Aorta (tissue), 5 donors: ENCODE measurements around the gene FARP1. TPM values are rescaled to one million over a fixed set of nuclear protein-coding genes. Genes with fewer than 3 reads are reported as not detected.

Source experiments
- ATAC-seq: fragments of 200-7000 bp; cut with Tn5 transposase; one replicate; pipeline ENCODE4 v1.9.1; 2022; ENCODE audit warnings: moderate library complexity; ENCODE audit not compliant: low FRiP score
- DNase-seq, 2 donors: peaks; one replicate each; pipeline ENCODE4 v3.0.0-alpha.2; 2020
- H3K27ac ChIP-seq, 2 donors: one replicate each; pipeline ENCODE4 v1.5.1; 2013; ENCODE audit warnings: low read length in 2 of 2, mild to moderate bottlenecking in 2 of 2, moderate library complexity in 2 of 2, control low read depth in 1 of 2, inconsistent platforms in 1 of 2, low read depth in 1 of 2
- H3K27me3 ChIP-seq, 2 donors: one replicate each; pipeline ENCODE4 v1.6.1; 2013; ENCODE audit warnings: control low read depth in 1 of 2, low read length in 1 of 2, mild to moderate bottlenecking in 1 of 2, moderate library complexity in 1 of 2; ENCODE audit not compliant: insufficient read depth in 2 of 2, control insufficient read depth in 1 of 2
- H3K36me3 ChIP-seq, 2 donors: one replicate each; pipeline ENCODE4 v1.6.1; 2013; ENCODE audit warnings: control low read depth in 1 of 2, low read length in 1 of 2, mild to moderate bottlenecking in 1 of 2; ENCODE audit not compliant: insufficient read depth in 2 of 2, control insufficient read depth in 1 of 2
- H3K4me1 ChIP-seq, 2 donors: one replicate each; pipeline ENCODE4 v1.6.1; 2013; ENCODE audit warnings: low read length in 2 of 2, control low read depth in 1 of 2, mild to moderate bottlenecking in 1 of 2, moderate library complexity in 1 of 2; ENCODE audit not compliant: insufficient read depth in 2 of 2, control insufficient read depth in 1 of 2
- H3K4me3 ChIP-seq, 2 donors: one replicate each; pipeline ENCODE4 v1.5.1; 2013; ENCODE audit warnings: low read length in 2 of 2, control low read depth in 1 of 2, mild to moderate bottlenecking in 1 of 2
- H3K9me3 ChIP-seq: one replicate; pipeline ENCODE4 v1.6.1; 2013; ENCODE audit warnings: mild to moderate bottlenecking, low read length; ENCODE audit not compliant: control insufficient read depth
- WGBS, 2 donors: extraction: QIAGEN DNeasy Blood & Tissue Kit; methylation state at CpG; one replicate each; pipeline ENCODE4 v1.1.7; 2013; 5-methylcytosine and 5-hydroxymethylcytosine counted together
- intact Hi-C, 2 donors: fragments of 100-400 bp; cut with DNase I; formaldehyde crosslinking; loops; one replicate each; pipeline versions ENCODE4 v1.14.2 to v1.15.0; 2022
- polyA plus RNA-seq, 2 donors: library from polyadenylated mRNA; stranded (reverse); fragments of 200-250 nt; gene quantifications; one replicate each; pipeline ENCODE4 v1.2.3, GENCODE V29; 2013
- total RNA-seq, 2 donors: library from RNA; stranded (reverse); fragmentation: NEBNext Ultra II Directional; extraction: Animal tissue kit (Norgen Biotek cat#: 25700); gene quantifications; one replicate each; pipeline ENCODE4 v1.2.1, GENCODE V29; 2021
- donor health status: healthy with polysubstance abuse.
- donor health status: Bipolar disorder and iron deficiency.
- donor health status: DM: no; HTN: no; CAD: no.
- donor health status: DM: no; HTN: no; CAD: no.
- donor health status: DM: yes; HTN: yes; CAD: no.

FARP1 gene
- total and polyA plus RNA-seq, 4 donors, result 3.3 to 41.7 (median 23.7) TPM

GRCh38 chr13:98276486-98276885 lies 133.6 kb downstream of the FARP1 start:
- Histone ChIP-seq H3K4me1 (no peaks in the 10 kb centered on the region), H3K9me3 (peaks cover 2% of the 10 kb centered on the region), H3K4me3 (no peak overlapping the region), H3K27me3 (no peaks in the 10 kb centered on the region), H3K27ac (no peak overlapping the region), H3K36me3 (no peaks in the 10 kb centered on the region)
- 83% methylated on average over 3 of the region's 3 CpGs for WGBS, 2 donors
- ATAC-seq (no peak), DNase-seq (no peak)
- intact Hi-C loops, result no loop called here

GRCh38 chr13:98278068-98278724 lies 135.3 kb downstream of the FARP1 start:
- ATAC-seq, result no peak

GRCh38 chr13:98279473-98280175 lies 136.7 kb downstream of the FARP1 start:
- Histone ChIP-seq H3K9me3 (peaks cover 2% of the 10 kb centered on the region), H3K27me3 (no peaks in the 10 kb centered on the region), H3K4me3 (no peak overlapping the region), H3K36me3 (no peaks in the 10 kb centered on the region), H3K27ac (no peak overlapping the region), H3K4me1 (no peaks in the 10 kb centered on the region)
- ATAC-seq, result no peak
- DNase-seq, result peak in 1 of 2 donors; percentile 63
- 80 to 82% methylated on average over 11 to 13 of the region's 13 CpGs for WGBS, 2 donors
- intact Hi-C loops, result no loop called here

More at GRCh38 chr13:98278068-98278724, 135.3 kb downstream of the FARP1 start:
- no peaks in the 10 kb centered on the region for H3K4me1 ChIP-seq
- H3K4me3 ChIP-seq, result no peak overlapping the region
- DNase-seq, result no peak
- no peaks in the 10 kb centered on the region for H3K36me3 ChIP-seq
- WGBS, 2 donors, result 90 to 91% methylated on average over 6 of the region's 6 CpGs
- peaks cover 2% of the 10 kb centered on the region for H3K9me3 ChIP-seq
- no peak overlapping the region for H3K27ac ChIP-seq
- intact Hi-C loops, result no loop called here
- H3K27me3 ChIP-seq, result no peaks in the 10 kb centered on the region

GRCh38 chr13:98280176-98280510 lies 137.2 kb downstream of the FARP1 start:
- WGBS, 2 donors, result 50 to 61% methylated on average over 10 of the region's 10 CpGs
- DNase-seq (no peak), ATAC-seq (no peak)
- intact Hi-C loops, result no loop called here
- H3K27ac ChIP-seq, result no peak overlapping the region
- H3K4me3 ChIP-seq, result no peak overlapping the region
- no peaks in the 10 kb centered on the region for H3K27me3 ChIP-seq
- no peaks in the 10 kb centered on the region for H3K36me3 ChIP-seq
- H3K9me3 ChIP-seq, result peaks cover 2% of the 10 kb centered on the region
- H3K4me1 ChIP-seq, result no peaks in the 10 kb centered on the region

GRCh38 chr13:98284679-98285078 lies 141.8 kb downstream of the FARP1 start:
- Histone ChIP-seq H3K4me3 (no peak overlapping the region), H3K4me1 (no peaks in the 10 kb centered on the region), H3K27me3 (no peaks in the 10 kb centered on the region), H3K27ac (no peak overlapping the region), H3K36me3 (no peaks in the 10 kb centered on the region), H3K9me3 (no peaks in the 10 kb centered on the region)
- intact Hi-C loops, result no loop called here
- DNase-seq (no peak), ATAC-seq (no peak)
- WGBS, 2 donors, result 62 to 65% methylated on average over 4 of the region's 4 CpGs

- Histone ChIP-seq H3K27me3 (no peaks in the 10 kb centered on the region), H3K4me3 (no peak overlapping the region), H3K27ac (no peak overlapping the region), H3K4me1 (no peaks in the 10 kb centered on the region), H3K36me3 (no peaks in the 10 kb centered on the region), H3K9me3 (no peaks in the 10 kb centered on the region)
- DNase-seq (no peak), ATAC-seq (no peak)
- WGBS, 2 donors, result 66 to 71% methylated on average over 4 of the region's 4 CpGs
- intact Hi-C loops, result no loop called here
Measured at GRCh38 chr13:98285317-98285716, 142.4 kb downstream of the FARP1 start.

GRCh38 chr13:98285852-98286594 lies 143.1 kb downstream of the FARP1 start:
- H3K4me3 ChIP-seq, result no peak overlapping the region
- no peaks in the 10 kb centered on the region for H3K4me1 ChIP-seq
- H3K9me3 ChIP-seq, result no peaks in the 10 kb centered on the region
- H3K27me3 ChIP-seq, result no peaks in the 10 kb centered on the region
- no peaks in the 10 kb centered on the region for H3K36me3 ChIP-seq
- 67 to 71% methylated on average over 12 of the region's 12 CpGs for WGBS, 2 donors
- no peak for DNase-seq
- no peak for ATAC-seq
- intact Hi-C loops, result no loop called here
- H3K27ac ChIP-seq, result no peak overlapping the region

GRCh38 chr13:98286799-98287198 lies 143.9 kb downstream of the FARP1 start:
- WGBS, 2 donors, result 86 to 92% methylated on average over 2 of the region's 2 CpGs
- Histone ChIP-seq H3K27ac (no peak overlapping the region), H3K4me1 (no peaks in the 10 kb centered on the region), H3K4me3 (no peak overlapping the region), H3K9me3 (no peaks in the 10 kb centered on the region), H3K27me3 (no peaks in the 10 kb centered on the region), H3K36me3 (no peaks in the 10 kb centered on the region)
- no peak for DNase-seq
- ATAC-seq, result no peak
- intact Hi-C loops, result no loop called here
